Inflammatory macrophage treated with lipopolysaccharide for 4 hours (primary cell): ENCODE results near the gene SRSF2.
"Not testable (repeated sequence)": the region's sequence is repeated elsewhere in the genome, so short reads cannot be mapped to it uniquely, and the experiment has no call there.

Experiments
- DNase-seq: peaks from one replicate; pipeline ENCODE4 v3.0.0-alpha.2; 2020

SRSF2 gene

GRCh38 chr17:76737676-76738467 is 741 bp upstream of the SRSF2 start, which contains the start of gene MFSD11:
TSS of gene MFSD11 (plus strand) at chr17:76738119. CDS start at chr17:76738353, 234 bp downstream.
- DNase-seq: peak; percentile 95

DNA sequence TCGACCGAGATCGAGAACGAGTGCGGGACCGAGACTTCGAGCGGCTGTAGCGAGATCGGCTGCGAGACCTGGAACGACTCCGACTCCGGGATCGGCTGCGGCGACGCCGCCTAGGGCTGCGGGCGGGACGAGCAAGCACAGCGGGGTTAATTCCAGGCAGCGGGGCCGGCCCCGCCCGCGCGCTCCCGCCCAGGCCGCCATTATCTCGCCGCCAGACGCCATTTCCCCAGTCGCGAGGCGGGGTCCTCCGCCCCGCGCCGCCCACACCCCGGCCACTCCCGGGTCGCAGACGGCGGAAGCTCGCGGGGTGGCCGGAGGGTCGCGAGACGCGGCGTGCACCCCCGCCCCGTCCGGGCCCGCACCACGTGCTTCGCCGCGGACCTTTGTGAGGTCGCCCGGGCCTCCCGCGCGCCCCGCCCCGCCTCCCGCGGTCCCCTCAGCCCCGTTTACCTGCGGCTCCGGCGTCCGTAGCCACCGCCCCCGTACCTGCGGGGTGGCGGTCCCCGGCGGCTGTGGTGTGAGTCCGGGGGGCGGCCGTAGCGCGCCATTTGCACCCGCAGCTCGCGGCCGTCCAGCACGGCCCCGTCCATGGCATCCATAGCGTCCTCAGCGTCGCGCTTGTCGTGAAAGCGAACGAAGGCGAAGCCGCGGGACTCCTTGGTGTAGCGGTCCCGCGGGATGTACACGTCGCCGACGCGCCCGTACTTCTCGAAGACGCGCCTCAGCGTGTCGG is 616 bp downstream of the SRSF2 start:
- DNase-seq: peak; percentile 74

DNA sequence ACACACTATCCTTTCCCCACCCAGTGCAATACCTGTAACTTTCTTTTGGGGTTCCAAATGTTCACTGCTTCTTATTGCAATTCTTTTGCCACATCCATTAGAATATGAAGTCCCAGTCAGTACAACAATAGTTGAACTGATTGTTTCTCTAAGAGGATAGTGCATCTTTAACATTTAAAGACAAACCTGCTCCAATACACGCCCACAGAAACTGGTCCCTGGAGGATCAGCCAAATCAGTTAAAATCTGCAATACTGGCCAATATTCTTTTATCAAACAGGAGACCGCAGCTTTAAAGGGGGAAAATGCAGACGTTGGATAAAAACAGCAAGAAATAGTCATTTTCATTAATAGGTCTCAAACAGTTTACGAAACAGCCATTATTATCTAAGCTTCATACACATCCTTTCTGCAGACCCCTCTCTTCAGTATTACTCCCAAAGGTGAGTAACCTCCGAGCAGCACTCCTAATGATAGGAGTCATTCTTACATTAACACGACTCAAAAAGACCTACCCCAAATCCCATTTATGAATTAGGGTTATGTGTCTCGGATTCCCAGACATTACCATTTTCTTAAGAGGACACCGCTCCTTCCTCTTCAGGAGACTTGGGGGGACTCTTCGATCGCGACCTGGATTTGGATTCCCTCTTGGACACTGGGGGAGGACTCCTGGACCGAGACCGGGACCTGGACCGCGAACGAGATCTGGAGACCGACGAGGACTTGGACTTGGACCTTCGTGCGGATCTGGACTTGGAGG is 1.4 kb downstream of the SRSF2 start:
- no peak for DNase-seq

DNA sequence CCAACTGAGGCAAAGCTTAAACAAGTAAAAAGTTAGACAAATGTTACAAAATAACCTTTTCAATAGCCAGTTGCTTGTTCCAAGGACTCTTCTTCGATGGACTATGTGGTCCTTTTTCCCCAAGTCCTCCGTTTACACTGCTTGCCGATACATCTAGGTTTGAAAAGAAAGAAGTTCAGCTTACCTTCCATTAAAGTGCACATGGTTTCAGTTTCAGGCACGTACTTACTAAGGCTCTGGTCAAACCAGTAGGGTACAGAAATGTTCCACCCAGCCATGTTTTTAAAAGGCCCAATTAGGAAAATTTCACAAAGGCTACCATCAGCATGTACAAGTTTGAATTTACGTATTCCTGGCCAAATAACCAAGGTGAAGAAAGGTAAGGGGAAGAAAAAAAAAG is 2.1 kb downstream of the SRSF2 start:
- peak; percentile 66 for DNase-seq

DNA sequence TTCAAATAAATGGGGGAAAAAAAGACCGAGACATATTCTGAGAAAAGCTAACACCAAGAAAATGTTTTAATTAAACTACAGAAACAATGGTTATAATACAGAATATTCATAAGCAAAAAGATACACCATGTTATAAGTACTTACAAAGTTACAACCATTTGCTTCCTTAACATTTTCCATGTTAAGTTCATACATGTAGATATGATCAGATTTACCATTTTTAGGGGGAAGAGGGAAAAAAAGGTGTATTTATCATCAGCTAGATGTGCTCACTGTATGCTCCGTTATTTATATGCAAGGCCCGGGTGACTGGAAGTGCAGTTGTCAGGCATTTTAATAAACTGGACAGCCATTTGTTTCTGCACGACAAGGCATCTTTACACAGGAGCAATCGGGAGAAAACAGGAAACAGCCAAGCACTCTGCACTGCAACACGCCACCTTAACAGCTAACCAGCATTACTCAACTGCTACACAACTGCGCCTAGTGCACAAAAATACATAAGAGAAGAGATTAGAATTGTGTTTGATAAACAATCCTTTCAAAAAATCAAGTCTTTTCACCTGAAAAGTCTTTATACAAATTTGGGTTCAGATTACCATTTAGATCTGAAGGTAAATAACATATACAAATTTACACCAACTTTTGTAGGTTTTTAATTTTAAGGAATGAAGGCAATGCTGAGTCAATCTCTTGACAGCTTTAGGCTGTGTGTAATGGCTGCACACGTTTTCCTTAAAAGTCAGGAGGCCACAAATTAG is 2.9 kb downstream of the SRSF2 start:
- DNase-seq: peak; percentile 49

DNA sequence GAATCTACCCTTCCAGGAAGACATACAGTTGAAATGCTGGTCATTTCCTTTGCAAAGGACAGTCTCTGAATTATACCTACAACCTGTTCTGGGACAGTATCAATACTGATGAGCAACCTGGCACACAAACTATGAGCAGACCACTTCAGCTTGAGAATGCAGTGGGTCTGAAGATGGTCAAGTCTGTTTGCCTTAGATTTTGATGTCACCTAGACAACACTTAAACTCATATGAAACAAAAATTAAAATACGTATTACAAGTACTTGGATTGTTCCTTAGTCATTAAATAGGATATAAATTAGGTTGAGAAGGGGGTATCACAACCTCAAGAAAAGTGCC is 3.5 kb downstream of the SRSF2 start:
- no peak for DNase-seq

GRCh38 chr17:76732734-76733617 is 4.2 kb downstream of the SRSF2 start:
- DNase-seq: no peak

- DNase-seq: not testable (repeated sequence)
Measured at GRCh38 chr17:76731800-76732733, 5.1 kb downstream of the SRSF2 start.

- peak; percentile 73 for DNase-seq
Measured at GRCh38 chr17:76727745-76728456, 9.2 kb downstream of the SRSF2 start.

DNA sequence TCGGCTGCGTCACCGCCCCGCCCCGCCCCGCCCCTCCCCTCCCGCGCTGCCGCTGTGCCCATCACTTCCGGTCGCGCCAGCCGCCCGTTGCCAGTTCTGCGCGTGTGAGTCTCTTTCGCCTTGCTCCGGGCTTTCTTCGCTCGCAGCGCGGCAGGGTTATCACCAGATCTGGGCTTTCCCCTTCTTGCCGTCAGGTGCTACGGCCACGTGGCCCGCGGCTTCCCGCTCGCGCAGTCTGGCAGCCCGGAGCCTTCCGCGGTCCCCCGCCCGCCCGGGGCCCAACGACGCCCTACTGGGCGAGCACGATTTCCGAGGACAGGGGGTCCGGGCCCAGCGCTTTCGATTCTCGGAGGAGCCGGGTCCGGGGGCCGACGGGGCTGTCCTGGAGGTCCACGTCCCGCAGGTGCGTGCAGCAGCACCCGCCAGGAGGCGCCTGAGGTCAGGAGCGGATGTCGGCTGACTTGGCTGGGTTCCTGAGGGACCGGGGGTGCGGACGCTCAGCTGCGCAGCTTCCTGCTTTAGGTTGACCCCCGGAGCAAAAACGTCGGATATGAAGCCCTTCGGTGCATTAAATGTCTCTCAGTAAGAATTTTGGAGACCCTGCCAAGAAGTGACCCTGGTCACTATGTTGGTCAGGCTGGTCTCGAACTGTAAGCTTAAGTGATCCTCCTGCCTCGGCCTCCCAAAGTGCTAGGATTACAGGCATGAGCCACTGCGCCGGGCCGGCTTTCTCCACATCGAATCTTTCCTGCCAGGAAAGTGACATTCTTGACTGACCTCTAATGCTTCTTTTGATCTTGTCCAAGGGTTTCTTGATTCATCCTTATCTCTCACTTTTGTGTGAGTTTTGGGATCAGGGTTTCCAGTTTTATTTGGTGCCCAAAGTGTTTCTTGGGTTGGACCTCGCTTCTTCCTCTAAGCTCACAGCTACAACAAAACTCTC is 10.1 kb downstream of the SRSF2 start, which contains the start of gene METTL23:
Gene METTL23, plus strand, starts transcription at position 64 of the 943 bp plus-strand sequence. CDS start 2,872 bp downstream, outside the sequence.
- peak; percentile 69 for DNase-seq

- peak; percentile 97 for DNase-seq
Measured at GRCh38 chr17:76726231-76726775, 10.8 kb downstream of the SRSF2 start, which contains the start of gene JMJD6. TSS of gene JMJD6 (minus strand) at chr17:76726606. CDS start at chr17:76726475, 131 bp downstream.

DNA sequence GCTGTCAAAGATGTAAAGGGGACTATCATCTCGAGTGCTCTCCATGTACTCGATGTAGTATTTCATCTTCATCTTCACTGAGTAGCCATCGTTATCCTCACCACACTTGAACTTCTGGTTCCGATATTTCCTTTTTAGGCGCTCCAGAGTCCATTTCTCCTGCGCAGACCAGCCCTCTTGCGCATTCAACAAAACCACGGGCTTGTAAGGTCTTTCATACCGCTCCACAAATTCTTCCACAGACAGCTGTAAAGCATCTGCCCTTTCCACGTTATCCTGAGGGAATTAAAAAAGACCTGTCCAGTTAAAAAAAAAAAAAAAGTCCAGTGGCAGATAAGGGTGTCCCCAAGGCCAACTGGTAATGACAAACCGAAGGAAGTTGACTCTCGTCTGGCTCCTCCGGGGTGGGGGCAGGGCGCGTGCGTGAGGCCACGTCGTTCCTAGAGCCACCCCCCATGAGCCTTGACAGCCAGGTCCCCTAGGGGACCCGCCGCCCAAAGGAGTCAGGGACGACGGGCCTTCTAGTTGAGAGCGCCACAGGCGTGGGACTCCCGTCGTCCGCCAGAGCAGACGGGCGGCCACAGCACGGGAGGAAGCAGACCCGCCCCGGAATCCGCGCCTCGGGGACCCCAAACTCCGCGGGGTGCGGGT is 11.4 kb downstream of the SRSF2 start:
- DNase-seq: peak; percentile 77

GRCh38 chr17:76723812-76724211 is 13.3 kb downstream of the SRSF2 start:
- no peak for DNase-seq

DNA sequence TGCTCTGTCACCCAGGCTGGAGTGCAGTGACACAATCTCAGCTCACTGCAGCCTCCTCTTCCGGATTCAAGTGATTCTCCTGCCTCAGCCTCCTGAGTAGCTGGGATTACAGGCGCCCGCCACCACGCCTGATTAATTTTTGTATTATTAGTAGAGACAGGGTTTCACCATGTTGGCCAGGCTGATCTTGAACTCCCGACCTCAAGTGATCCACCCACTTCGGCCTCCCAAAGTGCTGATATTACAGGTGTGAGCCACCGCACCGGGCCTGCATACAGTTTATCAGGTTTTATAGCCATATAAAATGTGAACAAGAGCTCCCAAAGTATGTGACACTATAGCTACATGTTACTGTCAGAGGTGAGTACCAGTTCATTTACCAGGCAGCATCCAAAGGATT is 14.2 kb downstream of the SRSF2 start:
- not testable (repeated sequence) for DNase-seq

GRCh38 chr17:76722279-76722678 is 14.9 kb downstream of the SRSF2 start:
- no peak for DNase-seq

- DNase-seq: no peak
Measured at GRCh38 chr17:76721463-76721862, 15.7 kb downstream of the SRSF2 start.

DNA sequence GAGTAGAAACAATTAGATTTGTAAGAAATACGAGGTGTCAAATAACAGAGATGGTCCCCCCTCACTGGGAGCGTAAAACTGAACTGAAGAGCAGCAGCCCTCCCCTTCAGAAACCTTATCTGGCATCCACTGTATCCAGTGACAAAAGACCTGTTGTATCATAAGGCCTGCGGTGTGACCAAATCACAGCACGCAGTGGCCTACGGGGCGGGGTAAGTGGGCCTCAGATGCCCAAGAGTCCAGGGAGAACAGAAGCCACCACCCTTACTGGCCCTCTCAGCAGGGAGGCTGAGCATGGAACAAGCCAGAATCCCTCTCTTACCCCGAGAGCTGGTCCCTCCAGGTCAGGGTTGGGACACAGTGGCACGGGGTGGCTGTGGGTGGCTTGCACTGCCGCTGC is 16.2 kb downstream of the SRSF2 start:
- no peak for DNase-seq
